SIG-M5 treated with dmso at 0.1 percent for 504 hours (cell line): Measurements from ENCODE around the gene TRIOBP.

Experiments used
- DNase-seq: peaks from one replicate; lab custom pipeline; 2025; ENCODE audit not compliant: unreplicated experiment; lab: John Stamatoyannopoulos, UW

TRIOBP gene

GRCh38 chr22:37819105-37819433 lies 122.2 kb downstream of the TRIOBP start:
- DNase-seq: no peak

GRCh38 chr22:37820350-37820749 lies 123.5 kb downstream of the TRIOBP start:
- DNase-seq: no peak

- no peak for DNase-seq
Observed at GRCh38 chr22:37822079-37822833, 125.4 kb downstream of the TRIOBP start.

GRCh38 chr22:37823134-37823985 lies 126.5 kb downstream of the TRIOBP start, which contains the start of gene GALR3:
Gene GALR3 (plus strand): TSS chr22:37823382. CDS start chr22:37823407, 25 bp downstream.
- no peak for DNase-seq

DNA sequence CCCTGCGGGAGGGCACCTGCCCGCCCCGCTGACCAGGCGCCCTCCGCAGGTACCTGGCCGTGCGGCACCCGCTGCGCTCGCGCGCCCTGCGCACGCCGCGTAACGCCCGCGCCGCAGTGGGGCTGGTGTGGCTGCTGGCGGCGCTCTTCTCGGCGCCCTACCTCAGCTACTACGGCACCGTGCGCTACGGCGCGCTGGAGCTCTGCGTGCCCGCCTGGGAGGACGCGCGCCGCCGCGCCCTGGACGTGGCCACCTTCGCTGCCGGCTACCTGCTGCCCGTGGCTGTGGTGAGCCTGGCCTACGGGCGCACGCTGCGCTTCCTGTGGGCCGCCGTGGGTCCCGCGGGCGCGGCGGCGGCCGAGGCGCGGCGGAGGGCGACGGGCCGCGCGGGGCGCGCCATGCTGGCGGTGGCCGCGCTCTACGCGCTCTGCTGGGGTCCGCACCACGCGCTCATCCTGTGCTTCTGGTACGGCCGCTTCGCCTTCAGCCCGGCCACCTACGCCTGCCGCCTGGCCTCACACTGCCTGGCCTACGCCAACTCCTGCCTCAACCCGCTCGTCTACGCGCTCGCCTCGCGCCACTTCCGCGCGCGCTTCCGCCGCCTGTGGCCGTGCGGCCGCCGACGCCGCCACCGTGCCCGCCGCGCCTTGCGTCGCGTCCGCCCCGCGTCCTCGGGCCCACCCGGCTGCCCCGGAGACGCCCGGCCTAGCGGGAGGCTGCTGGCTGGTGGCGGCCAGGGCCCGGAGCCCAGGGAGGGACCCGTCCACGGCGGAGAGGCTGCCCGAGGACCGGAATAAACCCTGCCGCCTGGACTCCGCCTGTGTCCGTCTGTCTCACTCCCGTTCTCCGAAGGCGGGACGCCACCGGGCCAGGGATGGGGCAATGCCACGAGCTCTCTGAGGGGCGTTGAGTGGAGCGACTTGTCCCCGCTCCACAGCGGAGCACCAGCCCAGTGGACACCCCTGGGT lies 128.1 kb downstream of the TRIOBP start:
- DNase-seq: no peak
